Measurements from ENCODE around the gene KRTAP2-4.
"Not testable (repeated sequence)": the region's sequence is repeated elsewhere in the genome, so short reads cannot be mapped to it uniquely, and the experiment has no call there.

Gene KRTAP2-4

DNA sequence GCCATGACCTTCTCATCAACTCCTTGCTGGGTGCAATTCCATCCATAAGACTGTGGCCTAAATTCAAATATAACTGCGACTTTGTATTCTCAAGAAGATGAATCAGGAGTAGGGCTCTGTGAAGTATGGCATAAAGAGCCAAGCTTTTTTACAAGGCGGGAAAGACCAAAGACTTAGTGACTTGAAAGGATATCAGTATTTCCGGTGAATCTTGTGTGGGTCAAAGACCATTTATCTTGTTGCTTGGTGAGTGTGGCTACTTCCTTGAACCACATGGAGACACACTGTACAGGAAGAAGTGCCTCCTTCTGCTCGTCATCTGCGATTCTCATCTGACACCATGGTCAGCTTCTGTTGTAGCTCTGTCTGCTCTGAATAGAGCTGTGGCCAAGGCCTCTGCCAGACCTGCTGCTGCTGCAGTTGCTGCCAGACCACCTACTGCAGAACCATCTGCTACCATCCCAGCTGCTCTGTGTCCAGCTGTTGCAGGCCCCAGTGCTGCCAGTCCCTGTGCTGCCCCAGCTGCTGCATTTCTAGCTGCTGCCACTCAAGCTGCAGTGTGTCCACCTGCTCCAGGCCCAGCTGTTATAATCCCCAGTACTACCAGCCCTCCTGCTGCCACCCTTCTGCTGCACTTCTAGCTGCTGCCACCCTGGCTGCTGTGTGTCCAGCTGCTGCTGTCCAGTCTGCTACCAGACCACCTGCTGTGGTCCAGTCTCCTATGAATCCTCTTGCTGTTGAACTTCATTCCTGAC, 6.1 kb upstream of the KRTAP2-4 start:
- no peak for DNase-seq (ENCODE audit: low read depth, low spot score)

GRCh38 chr17:41069031-41069430, 3.4 kb upstream of the KRTAP2-4 start:
- no peak for DNase-seq (ENCODE audit: low read depth, low spot score)

GRCh38 chr17:41067281-41067680, 1.6 kb upstream of the KRTAP2-4 start:
- no peak for DNase-seq (ENCODE audit: low read depth, low spot score)

GRCh38 chr17:41065016-41065689, 526 bp downstream of the KRTAP2-4 start:
- not testable (repeated sequence) for DNase-seq (ENCODE audit: low read depth, low spot score)

DNA sequence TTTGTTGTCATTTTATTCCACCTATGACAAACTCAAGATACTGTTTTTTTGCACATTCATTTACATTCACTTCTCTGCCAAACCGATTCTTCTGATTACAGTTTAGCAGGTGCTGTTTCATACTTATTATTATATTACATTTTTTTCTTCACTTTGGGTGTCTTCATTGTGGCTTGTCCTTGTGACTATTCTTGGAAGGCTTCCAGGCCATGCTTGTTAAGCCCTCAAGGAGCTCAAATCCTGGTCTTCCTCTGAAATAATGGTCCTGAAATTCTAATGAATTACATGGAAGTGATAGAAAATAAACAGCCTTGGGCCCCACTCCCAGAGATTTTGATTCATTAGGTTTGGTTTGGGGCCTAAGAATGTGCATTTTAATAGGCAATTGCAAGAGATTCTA, 1.4 kb downstream of the KRTAP2-4 start:
- no peak for DNase-seq (ENCODE audit: low read depth, low spot score)

DNA sequence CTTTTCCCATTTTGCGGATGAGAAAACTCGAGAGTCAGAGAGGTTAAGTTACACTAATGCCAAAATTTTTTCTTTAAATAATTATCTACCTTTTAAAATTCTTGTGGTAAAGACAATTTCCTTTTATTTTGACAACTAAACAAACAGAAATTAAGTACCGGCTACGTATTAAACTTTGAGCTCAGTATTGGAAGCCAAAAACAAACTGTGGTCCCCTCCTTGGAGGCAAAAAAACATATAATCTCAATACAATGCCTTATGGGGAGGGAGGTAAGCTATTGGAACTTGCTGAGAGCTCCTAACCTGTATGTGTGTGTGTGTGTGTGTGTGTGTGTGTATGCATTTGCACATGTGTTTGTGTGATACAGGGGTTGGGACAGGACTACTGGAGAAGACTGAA, 2.2 kb downstream of the KRTAP2-4 start:
- DNase-seq (ENCODE audit: low read depth, low spot score): no peak

DNA sequence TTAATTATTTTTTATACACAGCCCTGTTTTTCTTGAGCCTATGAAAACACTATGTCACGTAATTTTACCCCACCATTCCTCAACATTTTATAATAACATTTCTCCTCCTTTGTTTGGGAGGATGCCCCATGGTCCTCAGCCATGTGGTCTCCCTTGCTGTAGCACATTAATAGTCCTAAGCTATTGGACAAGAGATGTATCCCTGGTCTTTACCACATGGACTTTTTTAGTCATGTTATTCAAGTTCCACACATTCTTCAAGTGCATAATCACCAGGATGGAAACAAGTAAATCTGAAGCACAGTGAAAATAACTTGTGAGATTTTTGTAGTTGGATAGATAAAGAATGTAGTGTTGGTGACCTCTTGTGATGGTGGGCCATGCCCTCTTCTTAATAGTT, 3.7 kb downstream of the KRTAP2-4 start:
- DNase-seq (ENCODE audit: low read depth, low spot score): no peak

- no peak for DNase-seq (ENCODE audit: low read depth, low spot score)
Observed at GRCh38 chr17:41060052-41060604, 5.6 kb downstream of the KRTAP2-4 start, which contains the start of gene KRTAP2-3. Gene KRTAP2-3, minus strand, starts transcription at chr17:41060114. Its CDS starts 64 bp downstream, at chr17:41060050.

GRCh38 chr17:41059276-41060051, 6.2 kb downstream of the KRTAP2-4 start:
- DNase-seq (ENCODE audit: low read depth, low spot score): not testable (repeated sequence)

- no peak for DNase-seq (ENCODE audit: low read depth, low spot score)
Observed at GRCh38 chr17:41058741-41059140, 6.9 kb downstream of the KRTAP2-4 start.

DNA sequence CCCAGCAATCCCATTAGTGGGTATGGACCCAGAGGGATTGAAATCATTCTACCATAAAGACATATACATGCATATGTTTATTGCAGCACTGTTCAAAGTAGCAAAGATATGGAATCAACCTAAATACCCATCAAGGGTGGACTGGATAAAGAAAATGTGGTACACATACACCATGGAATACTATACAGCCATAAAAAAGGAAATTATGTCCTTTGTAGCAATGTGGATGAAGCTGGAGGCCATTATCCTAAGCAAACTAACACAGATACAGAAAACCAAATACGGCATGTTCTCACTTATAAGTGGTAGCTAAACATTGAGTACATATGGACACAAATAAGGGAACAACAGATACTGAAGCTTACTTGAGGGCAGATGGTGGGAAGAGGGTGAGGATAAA, 8.1 kb downstream of the KRTAP2-4 start:
- no peak for DNase-seq (ENCODE audit: low read depth, low spot score)

GRCh38 chr17:41055130-41055529, 10.5 kb downstream of the KRTAP2-4 start, which contains the start of gene KRTAP2-2:
Gene KRTAP2-2, minus strand, starts transcription at chr17:41055230. Its CDS starts 19 bp downstream, at chr17:41055211.
- DNase-seq (ENCODE audit: low read depth, low spot score): not testable (repeated sequence)

DNA sequence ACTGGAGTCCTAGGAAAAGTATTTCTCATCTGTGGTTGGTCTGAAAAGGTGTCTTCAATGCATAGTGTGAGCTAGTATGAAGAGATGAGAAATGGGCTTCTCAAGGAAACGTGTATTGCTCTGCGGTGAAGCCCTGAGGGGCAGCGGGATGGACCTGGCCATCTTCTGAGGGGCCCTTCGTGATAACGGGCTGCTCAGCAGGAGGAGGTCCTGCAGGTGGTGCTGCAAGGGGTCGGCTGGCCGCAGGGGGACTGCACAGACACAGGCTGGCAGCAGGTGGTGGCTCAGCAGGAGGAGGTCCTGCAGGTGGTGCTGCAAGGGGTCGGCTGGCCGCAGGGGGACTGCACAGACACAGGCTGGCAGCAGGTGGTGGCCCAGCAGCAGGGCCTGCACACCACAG, 11.1 kb downstream of the KRTAP2-4 start:
- DNase-seq (ENCODE audit: low read depth, low spot score): not testable (repeated sequence)

- no peak for DNase-seq (ENCODE audit: low read depth, low spot score)
Observed at GRCh38 chr17:41054025-41054424, 11.7 kb downstream of the KRTAP2-4 start.

DNA sequence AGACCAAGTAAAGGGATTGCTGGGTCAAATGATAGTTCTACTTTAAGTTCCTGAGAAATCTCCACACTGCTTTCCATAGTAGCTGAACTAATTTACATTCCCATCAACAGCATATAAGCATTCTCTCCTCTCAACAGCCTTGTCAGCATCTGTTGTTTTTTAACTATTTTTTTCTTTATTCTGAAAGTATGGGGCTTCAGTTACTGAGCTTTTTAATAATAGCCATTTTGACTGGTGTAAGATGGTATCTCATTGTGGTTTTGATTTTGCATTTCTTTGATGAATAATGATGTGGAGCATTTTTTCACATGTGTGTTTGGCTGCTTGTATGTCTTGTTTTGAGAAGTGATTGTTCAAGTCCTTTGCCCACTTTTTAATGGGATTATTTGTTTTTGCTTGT, 13.1 kb downstream of the KRTAP2-4 start:
- DNase-seq (ENCODE audit: low read depth, low spot score): no peak

DNA sequence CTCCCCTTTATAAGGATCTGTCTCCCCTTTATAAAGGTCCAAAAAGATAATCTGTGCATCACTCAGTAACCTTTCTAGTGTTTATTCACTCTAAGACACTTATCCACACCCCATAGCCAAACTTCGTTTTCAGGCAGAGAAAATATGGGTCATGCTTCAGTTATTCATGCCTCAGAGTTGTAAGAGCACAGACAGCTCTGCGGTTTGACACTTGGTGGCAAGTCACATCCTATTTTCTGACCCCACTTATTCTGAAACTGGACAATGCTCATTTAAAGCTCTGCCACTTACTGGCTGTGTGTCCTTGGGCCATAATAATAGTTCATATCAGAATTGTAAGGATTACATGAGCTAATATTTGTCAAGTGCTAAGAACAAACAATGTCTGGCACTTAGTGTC, 16.6 kb downstream of the KRTAP2-4 start:
- no peak for DNase-seq (ENCODE audit: low read depth, low spot score)

DNA sequence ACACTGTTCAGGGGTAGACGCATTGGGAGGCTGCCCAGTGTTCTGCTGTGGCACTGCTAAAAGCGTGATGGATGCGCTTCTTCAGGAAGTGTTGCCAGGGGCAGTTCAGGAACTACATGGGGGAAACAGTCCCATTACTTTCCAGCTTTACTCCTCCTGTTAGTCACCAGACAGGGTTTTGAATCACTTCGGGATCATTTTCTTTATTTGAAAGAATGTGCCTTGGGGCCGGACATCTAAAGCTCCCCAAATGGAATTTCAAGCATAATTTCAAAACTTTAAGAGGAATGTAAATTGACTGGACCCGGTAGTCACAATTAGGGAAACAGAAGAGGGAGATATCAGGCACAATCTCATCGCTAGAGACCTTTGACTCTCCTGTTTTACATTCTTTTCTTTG, 17.2 kb downstream of the KRTAP2-4 start:
- DNase-seq (ENCODE audit: low read depth, low spot score): no peak

- not testable (repeated sequence) for DNase-seq (ENCODE audit: low read depth, low spot score)
Observed at GRCh38 chr17:41046735-41047465, 18.8 kb downstream of the KRTAP2-4 start, which contains the start of gene KRTAP2-1. Gene KRTAP2-1, minus strand, starts transcription at chr17:41047316. Its CDS starts 49 bp downstream, at chr17:41047267.

DNA sequence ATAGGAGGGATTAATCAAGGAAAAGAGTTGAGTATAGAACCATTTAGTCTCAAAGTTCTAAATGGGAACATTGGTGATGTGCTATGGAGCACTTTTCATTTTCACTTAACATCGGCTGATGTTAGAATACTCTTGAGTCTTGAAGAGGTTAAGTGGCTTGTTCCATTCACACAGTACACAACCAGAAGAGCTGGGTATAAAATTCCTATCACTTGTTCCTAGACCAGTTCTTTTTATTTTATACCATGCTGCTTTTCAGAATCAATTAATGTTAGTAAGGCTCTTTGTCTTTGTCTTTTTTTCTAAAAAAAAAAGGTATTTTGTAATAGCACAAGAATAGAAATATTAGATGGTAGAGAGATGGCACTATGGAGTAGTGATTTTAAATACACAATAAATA, 22.7 kb downstream of the KRTAP2-4 start:
- DNase-seq (ENCODE audit: low read depth, low spot score): no peak

DNA sequence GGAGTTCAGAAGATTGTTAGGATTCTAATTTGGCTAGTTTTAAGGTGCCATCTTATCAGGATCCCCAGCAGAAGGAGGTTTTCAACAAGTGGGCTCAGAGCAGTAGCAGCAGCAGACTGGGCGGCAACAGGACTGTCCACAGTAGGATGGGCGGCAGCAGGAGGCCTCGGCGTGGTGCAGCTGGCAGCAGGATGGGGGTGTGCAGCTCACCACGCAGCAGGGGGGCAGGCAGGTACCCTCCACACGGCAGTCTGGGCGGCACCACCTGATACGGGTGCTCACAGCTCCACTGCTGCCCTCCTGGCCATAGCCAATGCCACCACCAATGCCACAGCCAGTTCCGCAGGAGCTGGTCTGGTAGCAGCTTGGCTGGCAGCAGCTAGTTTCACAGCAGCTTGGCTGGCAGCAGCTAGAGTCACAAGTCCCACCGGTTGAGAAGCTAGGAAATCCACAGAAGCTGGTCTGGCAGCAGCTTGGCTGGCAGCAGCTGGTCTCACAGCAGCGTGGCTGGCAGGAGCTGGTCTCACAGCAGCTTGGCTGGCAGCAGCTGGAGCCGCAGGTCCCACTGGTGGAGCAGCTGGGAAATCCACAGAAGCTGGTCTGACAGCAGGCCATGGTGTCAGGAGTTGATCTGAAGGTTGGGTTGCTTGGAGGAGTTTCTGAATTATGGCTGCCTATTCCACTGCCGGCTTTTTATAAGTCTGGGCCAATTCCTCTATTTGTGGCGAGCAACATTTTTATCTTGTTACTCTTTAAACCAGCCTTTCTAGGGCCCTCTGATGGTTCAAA, 24.7 kb downstream of the KRTAP2-4 start, which contains the start of gene KRTAP1-1:
TSS of gene KRTAP1-1 (minus strand) at position 668 of the 789 bp plus-strand sequence. CDS start at position 615, 53 bp downstream.
- DNase-seq (ENCODE audit: low read depth, low spot score): not testable (repeated sequence)

Measured in brain pericyte (primary cell).